HEK293 (cell line): ENCODE results near the gene ACOT7.
"Not testable (repeated sequence)": the region's sequence is repeated elsewhere in the genome, so short reads cannot be mapped to it uniquely, and the experiment has no call there.

ENCODE experiments used
- CTCF ChIA-PET: fragments of 350-600 bp; formaldehyde crosslinking; extraction: SDS; loops from one replicate; lab custom pipeline; 2021; ENCODE audit warnings: antibody characterized with exemption; lab: Yijun Ruan, JAX
- POLR2A ChIA-PET: fragments of 300-600 bp; formaldehyde crosslinking; extraction: SDS; loops from one replicate; lab custom pipeline; 2020; ENCODE audit warnings: antibody characterized with exemption, inconsistent platforms; lab: Yijun Ruan, JAX
- H3K27ac ChIP-seq: fragments of 200-500 bp; sonication (Bioruptor generic); 2 replicates; pipeline ENCODE4 v1.5.1; 2014; ENCODE audit warnings: low read depth, low read length, control low read depth, inconsistent platforms; ENCODE audit errors: extremely low read depth
- H3K36me3 ChIP-seq, 2 experiments: fragments of 200-500 bp in 1 of 2; sonication (Bioruptor generic) in 1 of 2; 1 replicate in 1 of 2; 2 replicates in 1 of 2; pipeline ENCODE4 v1.5.1; 2014 to 2017; ENCODE audit warnings: inconsistent platforms in 2 of 2, low read length in 2 of 2; ENCODE audit not compliant: control insufficient read depth in 2 of 2, insufficient read depth in 1 of 2
- H3K4me1 ChIP-seq: fragments of 200-500 bp; sonication (Bioruptor generic); 2 replicates; pipeline ENCODE4 v1.5.1; 2014; ENCODE audit warnings: mild to moderate bottlenecking, low read length, inconsistent platforms; ENCODE audit not compliant: control insufficient read depth, insufficient read depth
- H3K4me3 ChIP-seq: 2 replicates; pipeline ENCODE4 v1.5.1; 2011; ENCODE audit warnings: low read depth, mild to moderate bottlenecking, control low read depth, low read length, moderate library complexity
- H3K9me3 ChIP-seq: fragments of 200-500 bp; sonication (Bioruptor generic); 2 replicates; pipeline ENCODE4 v1.5.1; 2014; ENCODE audit warnings: low read depth, low read length, inconsistent platforms; ENCODE audit not compliant: control insufficient read depth, insufficient read depth
- ATF2 ChIP-seq: fragments of 450-650 bp; formaldehyde crosslinking; IDR thresholded peaks from 2 replicates; pipeline ENCODE4 v1.5.1; 2016; ENCODE audit warnings: missing biosample characterization, missing genetic modification characterization, low read depth
- CTCF ChIP-seq: fragments of 450-650 bp; formaldehyde crosslinking; IDR thresholded peaks from 2 replicates; pipeline ENCODE4 v1.5.1; 2016; ENCODE audit warnings: missing biosample characterization, missing genetic modification characterization
- HOXC10 ChIP-seq: sonication (generic); formaldehyde crosslinking; IDR thresholded peaks from 2 replicates; pipeline ENCODE4 v1.8.1; 2023; ENCODE audit warnings: mild to moderate bottlenecking, missing genetic modification reagents
- KLF9 ChIP-seq: fragments of 450-650 bp; formaldehyde crosslinking; IDR thresholded peaks from 2 replicates; pipeline ENCODE4 v1.5.1; 2016; ENCODE audit warnings: missing biosample characterization, missing genetic modification characterization, low read depth
- SALL2 ChIP-seq: fragments of 450-650 bp; formaldehyde crosslinking; IDR thresholded peaks from 2 replicates; pipeline ENCODE4 v1.5.0; 2017; ENCODE audit warnings: missing biosample characterization, mild to moderate bottlenecking, missing genetic modification characterization, borderline replicate concordance
- SCRT1 ChIP-seq: fragments of 450-650 bp; formaldehyde crosslinking; IDR thresholded peaks from 2 replicates; pipeline ENCODE4 v1.5.1; 2016; ENCODE audit warnings: missing biosample characterization, missing genetic modification characterization, borderline replicate concordance
- SP3 ChIP-seq: fragments of 450-650 bp; formaldehyde crosslinking; IDR thresholded peaks from 2 replicates; pipeline ENCODE4 v1.5.1; 2016; ENCODE audit warnings: missing biosample characterization, missing genetic modification characterization
- ZBTB20 ChIP-seq: fragments of 450-650 bp; formaldehyde crosslinking; IDR thresholded peaks from 2 replicates; pipeline ENCODE4 v1.5.1; 2016; ENCODE audit warnings: missing biosample characterization, missing genetic modification characterization
- ZBTB8A ChIP-seq: fragments of 450-650 bp; formaldehyde crosslinking; IDR thresholded peaks from 2 replicates; pipeline ENCODE4 v1.5.1; 2016; ENCODE audit warnings: missing biosample characterization, missing genetic modification characterization
- ZFHX2 ChIP-seq: fragments of 450-650 bp; formaldehyde crosslinking; conservative IDR thresholded peaks from 2 replicates; pipeline ENCODE4 v1.5.1; 2016; ENCODE audit warnings: missing biosample characterization, missing genetic modification characterization
- ZFP69B ChIP-seq: fragments of 450-650 bp; formaldehyde crosslinking; IDR thresholded peaks from 2 replicates; pipeline ENCODE4 v1.5.1; 2016; ENCODE audit warnings: missing biosample characterization, missing genetic modification characterization
- ZNF121 ChIP-seq: fragments of 450-650 bp; formaldehyde crosslinking; IDR thresholded peaks from 2 replicates; pipeline ENCODE4 v1.5.1; 2016; ENCODE audit warnings: missing biosample characterization, missing genetic modification characterization
- ZNF19 ChIP-seq: fragments of 450-650 bp; formaldehyde crosslinking; IDR thresholded peaks from 2 replicates; pipeline ENCODE4; 2016; ENCODE audit warnings: missing biosample characterization, missing genetic modification characterization, low read depth
- ZNF335 ChIP-seq: fragments of 450-650 bp; formaldehyde crosslinking; conservative IDR thresholded peaks from 2 replicates; pipeline ENCODE4 v1.5.1; 2016; ENCODE audit warnings: missing biosample characterization, missing genetic modification characterization
- ZNF354C ChIP-seq: fragments of 450-650 bp; formaldehyde crosslinking; IDR thresholded peaks from 2 replicates; pipeline ENCODE4 v1.5.1; 2016; ENCODE audit warnings: missing biosample characterization, missing genetic modification characterization, low read depth, borderline replicate concordance
- ZNF510 ChIP-seq: fragments of 450-650 bp; formaldehyde crosslinking; IDR thresholded peaks from 2 replicates; pipeline ENCODE4 v1.5.1; 2018; ENCODE audit warnings: mild to moderate bottlenecking, missing genetic modification characterization, missing biosample characterization; ENCODE audit not compliant: insufficient replicate concordance
- ZNF639 ChIP-seq: fragments of 450-650 bp; formaldehyde crosslinking; IDR thresholded peaks from 2 replicates; pipeline ENCODE4 v1.5.1; 2016; ENCODE audit warnings: missing biosample characterization, missing genetic modification characterization
- ZNF692 ChIP-seq: fragments of 450-650 bp; formaldehyde crosslinking; IDR thresholded peaks from 2 replicates; pipeline ENCODE4 v1.5.1; 2016; ENCODE audit warnings: missing biosample characterization, missing genetic modification characterization
- ZNF837 ChIP-seq: fragments of 450-650 bp; formaldehyde crosslinking; IDR thresholded peaks from 2 replicates; pipeline ENCODE4 v1.5.1; 2016; ENCODE audit warnings: missing biosample characterization, missing genetic modification characterization

Gene ACOT7

GRCh38 chr1:6396998-6397397, 3.4 kb upstream of the ACOT7 start:
- Histone ChIP-seq H3K4me1 (peaks cover 4% of the 10 kb centered on the region; the same call in 1 of the 2 replicates), H3K4me3 (no peak overlapping the region), H3K36me3 (no peaks in the 10 kb centered on the region), H3K9me3 (no peaks in the 10 kb centered on the region), H3K27ac (no peak overlapping the region)
- POLR2A ChIA-PET: no interaction called here
- CTCF ChIA-PET: interaction anchor here (0.5 to 6.1 kb wide), 7 partner anchors 8 to 150 kb away, joined by 3 to 77 read pairs (median 4); no protein-coding TSS in a partner anchor
- TF ChIP-seq ZFP69B (tag by site-specific recombination): no peak
- peak; percentile 67 for TF ChIP-seq CTCF
- TF ChIP-seq, all 188 proteins: peak for 1

GRCh38 chr1:6395781-6396244, 2.2 kb upstream of the ACOT7 start:
- H3K4me1 ChIP-seq, H3K36me3 ChIP-seq, H3K9me3 ChIP-seq, POLR2A ChIA-PET, H3K4me3 ChIP-seq, H3K27ac ChIP-seq: not testable (repeated sequence)
- CTCF ChIA-PET: interaction anchor here (0.7 to 6.1 kb wide), 5 partner anchors 15 to 157 kb away, joined by 3 to 77 read pairs (median 4); no protein-coding TSS in a partner anchor
- TF ChIP-seq ZBTB8A (tag by site-specific recombination): peak; percentile 52

GRCh38 chr1:6395130-6395529, 1.6 kb upstream of the ACOT7 start:
- POLR2A ChIA-PET: interaction anchor here (1.3 kb wide), 1 partner anchor 28 kb away, joined by 3 read pairs; no protein-coding TSS in a partner anchor
- H3K4me3 ChIP-seq, H3K36me3 ChIP-seq, H3K27ac ChIP-seq, H3K4me1 ChIP-seq, H3K9me3 ChIP-seq: not testable (repeated sequence)
- CTCF ChIA-PET: interaction anchor here (0.6 to 6.1 kb wide), 7 partner anchors 10 to 157 kb away, joined by 3 to 77 read pairs (median 4); no protein-coding TSS in a partner anchor

- peak overlapping the region; percentile 57; the same call in 1 of the 2 replicates for H3K27ac ChIP-seq
- CTCF ChIA-PET: interaction anchor here (1.0 to 3.1 kb wide), 4 partner anchors 42 to 147 kb away, joined by 4 to 10 read pairs (median 7); no protein-coding TSS in a partner anchor
- H3K9me3 ChIP-seq: no peaks in the 10 kb centered on the region
- H3K4me3 ChIP-seq: peak overlapping the region; percentile 75
- peaks cover 0 to 9% of the 10 kb centered on the region in 2 experiments; a peak in 2 of 3 replicates for H3K36me3 ChIP-seq
- POLR2A ChIA-PET: interaction anchor here (1.0 to 2.0 kb wide), 10 partner anchors 8 to 187 kb away, joined by 3 to 11 read pairs (median 3); partner anchors contain the start of gene RNF207
- peaks cover 8% of the 10 kb centered on the region; the same call in 1 of the 2 replicates for H3K4me1 ChIP-seq
- TF ChIP-seq ZNF354C (tag by site-specific recombination) (no peak), ZBTB8A (tag by site-specific recombination) (peak; percentile 95), KLF9 (no peak), SP3 (tag by site-specific recombination) (0 out of 2 replicates have a peak, but pooled peaks have one; percentile 53), ZNF19 (tag by site-specific recombination) (no peak), ZFP69B (tag by site-specific recombination) (peak; percentile 78), ZNF639 (tag by site-specific recombination) (no peak), ZNF692 (tag by site-specific recombination) (peak; percentile 78), ATF2 (tag by site-specific recombination) (no peak), ZNF121 (tag by site-specific recombination) (peak; percentile 59; the same call in 1 of the 2 replicates), ZNF837 (tag by site-specific recombination) (no peak), HOXC10 (CRISPR knock-in tag) (no peak), SCRT1 (tag by site-specific recombination) (no peak), ZNF510 (tag by site-specific recombination) (no peak), ZNF335 (peak; percentile 8; the same call in 1 of the 2 replicates), SALL2 (tag by site-specific recombination) (no peak), ZFHX2 (tag by site-specific recombination) (0 out of 2 replicates have a peak, but pooled peaks have one; percentile 12), ZBTB20 (tag by site-specific recombination) (0 out of 2 replicates have a peak, but pooled peaks have one; percentile 6)
Observed at GRCh38 chr1:6392809-6393399, 663 bp downstream of the ACOT7 start.
